ENCODE data around the gene MLPH. TPM values are rescaled to one million over a fixed set of nuclear protein-coding genes. Genes with fewer than 3 reads are reported as not detected.

MLPH gene
- total and polyA plus RNA-seq, 2 of the 4 experiments (the other 2 are of a cell fraction), result 13.8 to 21.6 TPM

DNA sequence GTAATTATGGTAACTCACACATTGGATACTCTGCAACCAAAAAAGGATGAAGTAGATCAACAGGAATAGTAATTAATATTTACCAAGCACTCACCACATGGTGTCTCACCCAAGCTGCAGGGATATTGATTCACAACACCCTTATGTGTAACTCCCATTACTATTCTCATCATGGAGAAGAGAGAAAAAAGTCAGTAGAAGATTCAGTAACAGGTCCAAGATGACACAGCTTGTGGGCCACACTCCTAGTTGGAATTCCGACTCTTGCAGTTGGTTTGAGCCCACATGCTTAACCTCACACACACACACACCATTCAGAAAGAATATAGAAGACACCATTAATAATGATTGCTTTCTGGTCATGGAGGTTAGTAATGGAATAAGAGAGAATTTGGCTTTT, 1.7 kb upstream of the MLPH start (continued):
- TF ChIP-seq RFX5 (IDR thresholded peaks at IDR 0.05; ENCODE audit: low read depth, low read length) (no peak), CEBPB (IDR thresholded peaks at IDR 0.05; ENCODE audit: low read depth, low read length) (no peak), SMC3 (IDR thresholded peaks at IDR 0.05; ENCODE audit: low read depth, low read length) (no peak), BHLHE40 (IDR thresholded peaks at IDR 0.05; ENCODE audit: low read depth, low read length) (no peak), FOS (IDR thresholded peaks at IDR 0.05; ENCODE audit: low read depth, low read length) (no peak)
- TF ChIP-seq, protein P1, sequence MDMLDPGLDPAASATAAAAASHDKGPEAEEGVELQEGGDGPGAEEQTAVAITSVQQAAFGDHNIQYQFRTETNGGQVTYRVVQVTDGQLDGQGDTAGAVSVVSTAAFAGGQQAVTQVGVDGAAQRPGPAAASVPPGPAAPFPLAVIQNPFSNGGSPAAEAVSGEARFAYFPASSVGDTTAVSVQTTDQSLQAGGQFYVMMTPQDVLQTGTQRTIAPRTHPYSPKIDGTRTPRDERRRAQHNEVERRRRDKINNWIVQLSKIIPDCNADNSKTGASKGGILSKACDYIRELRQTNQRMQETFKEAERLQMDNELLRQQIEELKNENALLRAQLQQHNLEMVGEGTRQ (IDR thresholded peaks at IDR 0.05; ENCODE audit: low read depth, low read length), result no peak

DNA sequence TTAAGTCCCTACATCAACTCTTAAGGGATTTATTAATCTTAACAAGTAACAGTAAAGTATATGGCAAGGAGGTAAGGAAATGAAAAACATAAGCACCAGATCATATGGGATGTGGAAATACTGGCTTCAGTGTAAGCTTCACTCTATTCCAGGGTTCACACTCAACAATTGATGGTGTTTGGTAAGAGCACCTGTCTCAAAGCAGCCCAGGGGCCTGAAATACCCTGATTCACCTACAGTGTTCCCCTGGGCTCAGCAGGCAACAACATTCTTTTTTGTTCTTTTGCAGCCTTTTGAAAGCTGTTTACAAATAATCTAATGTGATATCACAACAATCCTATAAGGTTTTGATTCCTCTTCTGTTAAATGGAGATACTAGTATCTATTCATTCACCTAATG, 1.2 kb upstream of the MLPH start:
- H3K23ac ChIP-seq (ENCODE audit: low read depth, low read length), result peak overlapping the region; percentile 66; the same call in 1 of the 2 replicates
- H3K9ac ChIP-seq (ENCODE audit: low read depth, low read length), result no peak overlapping the region
- H3K18ac ChIP-seq (ENCODE audit: low read depth, low read length), result no peak overlapping the region
- H3K79me1 ChIP-seq (ENCODE audit: low read depth in 1 of 2, low read length in 2 of 2), result peaks cover 6 to 48% of the 10 kb centered on the region in 2 experiments; a peak in 3 of 4 replicates
- peak overlapping the region; percentile 70; the same call in 1 of the 2 replicates for H3K4me3 ChIP-seq (ENCODE audit: insufficient read depth, low read depth, low read length)
- in situ Hi-C loops (cut with MboI; ENCODE audit: low sequenced_read_pairs), result no loop called here
- DNase-seq (no peak), ATAC-seq (ENCODE audit: low read depth) (no peak)
- no peaks in the 10 kb centered on the region for H4K20me1 ChIP-seq (ENCODE audit: insufficient read depth, low read length)
- H3K27ac ChIP-seq (ENCODE audit: insufficient read depth, low read length), result no peak overlapping the region
- no peak overlapping the region for H2AFZ ChIP-seq (replicated peaks; ENCODE audit: low read length, poor library complexity)
- H2AK5ac ChIP-seq (ENCODE audit: low read depth, low read length), result no peak overlapping the region
- no peaks in the 10 kb centered on the region for H3K36me3 ChIP-seq (ENCODE audit: control insufficient read depth, insufficient read depth, low read length)
- no peaks in the 10 kb centered on the region for H3K27me3 ChIP-seq (ENCODE audit: control insufficient read depth, insufficient read depth, low read length)
- H2BK20ac ChIP-seq (ENCODE audit: low read depth, low read length), result peak overlapping the region; percentile 12
- no peak overlapping the region for H4K8ac ChIP-seq (ENCODE audit: low read depth in 2 of 2, low read length in 2 of 2)
- intact Hi-C loops (cut with micrococcal nuclease), result no loop called here
- no peak for TF ChIP-seq POLR2A (IDR thresholded peaks at IDR 0.05; ENCODE audit: low read depth, low read length)
- TF ChIP-seq CHD1 (IDR thresholded peaks at IDR 0.05; ENCODE audit: low read depth, low read length), result no peak
- TF ChIP-seq CEBPB (IDR thresholded peaks at IDR 0.05; ENCODE audit: low read depth, low read length), result no peak
- TF ChIP-seq MAFK (IDR thresholded peaks at IDR 0.05; ENCODE audit: low read depth, low read length), result no peak
- no peak for TF ChIP-seq RFX5 (IDR thresholded peaks at IDR 0.05; ENCODE audit: low read depth, low read length)
- H4K91ac ChIP-seq (ENCODE audit: insufficient read depth, low read depth, low read length), result no peak overlapping the region
- BruUV-seq (replicated peaks), result no TSS peak
- no peak overlapping the region for H3K56ac ChIP-seq (ENCODE audit: extremely low read depth, insufficient read depth, low read length)
- H2BK5ac ChIP-seq (ENCODE audit: low read depth, low read length, poor library complexity, severe bottlenecking), result no peak overlapping the region
- POLR2A ChIA-PET (ENCODE audit: unreplicated experiment), result no interaction called here
- dilution Hi-C loops (cut with HindIII; ENCODE audit: low sequenced_read_pairs, unreplicated experiment), result no loop called here
- CTCF ChIA-PET, result interaction anchor here (0.9 kb wide), 1 partner anchor 11 kb away, joined by 3 read pairs; no protein-coding TSS in a partner anchor
- peaks cover 11% of the 10 kb centered on the region for H3K9me1 ChIP-seq (ENCODE audit: insufficient read depth, low read length)
- no peak overlapping the region for H4K5ac ChIP-seq (ENCODE audit: low read depth, low read length)
- no peak overlapping the region for H2BK15ac ChIP-seq (ENCODE audit: low read depth, low read length)
- no peak overlapping the region for H2AK9ac ChIP-seq (replicated peaks; ENCODE audit: low read depth, low read length, poor library complexity)
- H3K4me1 ChIP-seq (ENCODE audit: control insufficient read depth, insufficient read depth, low read length), result peaks cover 18% of the 10 kb centered on the region
- no peaks in the 10 kb centered on the region for H3K9me3 ChIP-seq (ENCODE audit: control insufficient read depth, insufficient read depth, low read length)
- peak overlapping the region; percentile 35; the same call in 1 of the 2 replicates for H2BK120ac ChIP-seq (ENCODE audit: low read depth, low read length)
- peak overlapping the region; percentile 47; the same call in 1 of the 2 replicates for H3K14ac ChIP-seq (replicated peaks; ENCODE audit: low read depth, low read length)
- peak overlapping the region; percentile 94 for H3K4me2 ChIP-seq (ENCODE audit: low read depth, low read length)
- H3K4ac ChIP-seq (ENCODE audit: low read depth, low read length), result peak overlapping the region; percentile 74; the same call in 1 of the 2 replicates

Measured in IMR-90 (cell line).